HG03565 (cell line): ENCODE data around the gene CD247.

Experiments used
- ATAC-seq: cut with Tn5 transposase; IDR thresholded peaks from one replicate; pipeline ENCODE4 v1.9.1; 2021; ENCODE audit warnings: mild to moderate bottlenecking, moderate library complexity; ENCODE audit not compliant: unreplicated experiment

CD247 gene

DNA sequence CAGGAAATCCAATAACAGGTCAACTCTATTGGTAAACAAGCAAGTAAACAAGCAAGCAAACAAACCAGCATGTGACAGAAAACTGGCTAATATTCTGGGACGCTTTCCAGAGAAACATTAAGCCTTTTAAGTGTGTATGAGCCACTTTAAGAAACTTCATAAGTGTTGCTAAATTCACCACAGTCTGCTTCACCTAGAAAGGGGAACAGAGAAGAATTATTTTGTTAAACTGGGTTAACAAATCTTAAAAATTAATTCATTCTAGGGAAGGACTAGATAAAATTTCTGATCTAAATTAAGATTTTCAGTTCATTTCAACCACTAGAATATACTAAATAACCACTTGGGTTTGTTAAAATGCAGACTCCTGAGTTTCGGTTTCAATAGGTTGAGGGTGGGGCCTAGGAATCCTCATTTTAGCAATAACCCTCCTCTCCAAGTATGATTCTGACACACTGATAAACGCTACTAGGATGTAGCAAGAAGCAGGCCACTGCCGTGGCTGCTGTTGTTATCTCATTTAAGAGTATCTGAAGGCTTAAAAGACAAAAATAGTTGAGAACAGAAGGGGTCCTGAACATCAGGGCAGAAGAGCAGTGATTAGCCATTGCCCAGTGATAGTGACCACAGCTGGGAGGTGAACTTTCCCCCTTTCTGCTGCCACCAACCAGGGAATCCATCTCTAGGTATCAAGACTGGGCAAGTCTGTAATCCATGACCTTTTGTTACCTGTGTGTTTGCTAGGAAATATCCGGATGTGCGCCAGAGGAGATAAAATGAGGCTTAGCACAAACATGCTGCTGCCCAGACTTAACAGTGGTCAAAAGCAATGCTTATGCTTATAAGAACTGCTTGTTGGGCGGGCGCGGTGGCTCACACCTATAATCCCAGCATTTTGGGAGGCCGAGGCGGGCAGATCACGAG lies 24.0 kb upstream of the CD247 start:
- no peak for ATAC-seq

DNA sequence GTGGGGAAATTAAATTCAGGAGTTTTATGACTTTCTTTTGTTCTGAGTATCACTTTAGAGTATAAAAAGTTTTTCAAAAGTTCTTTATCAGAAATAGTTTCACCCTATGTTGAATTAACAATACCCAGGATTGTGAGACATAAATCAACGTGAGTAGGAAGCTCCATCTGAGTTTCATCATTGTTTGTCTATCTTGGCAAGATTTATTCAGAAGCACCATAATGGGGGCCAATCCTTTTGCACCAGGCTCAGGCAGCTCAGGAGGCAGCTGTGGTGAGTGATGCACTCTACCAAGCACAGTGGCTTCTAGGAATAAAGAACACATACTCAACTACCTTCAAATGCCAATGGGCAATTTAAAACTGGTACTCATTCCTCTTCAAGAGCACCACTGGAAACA lies 23.3 kb upstream of the CD247 start:
- ATAC-seq: no peak

DNA sequence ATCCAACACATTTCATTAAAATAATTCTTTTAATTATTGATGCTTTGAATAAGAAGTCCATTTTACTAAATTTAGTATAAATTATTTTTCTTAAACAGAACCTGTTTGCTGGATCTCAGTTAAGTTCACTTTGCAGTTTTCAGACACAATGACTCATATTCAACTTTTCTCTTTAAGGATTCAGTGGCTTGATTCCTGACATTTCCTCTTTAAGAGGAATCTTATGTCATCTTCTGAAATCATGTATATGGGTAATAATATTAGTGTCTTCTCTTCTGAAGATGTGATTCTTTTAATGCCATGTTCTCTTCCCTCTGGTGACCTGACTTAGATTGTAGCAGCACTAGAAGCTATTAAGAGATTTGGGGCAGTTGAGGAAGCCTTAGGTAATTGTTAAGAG lies 22.7 kb upstream of the CD247 start:
- no peak for ATAC-seq

DNA sequence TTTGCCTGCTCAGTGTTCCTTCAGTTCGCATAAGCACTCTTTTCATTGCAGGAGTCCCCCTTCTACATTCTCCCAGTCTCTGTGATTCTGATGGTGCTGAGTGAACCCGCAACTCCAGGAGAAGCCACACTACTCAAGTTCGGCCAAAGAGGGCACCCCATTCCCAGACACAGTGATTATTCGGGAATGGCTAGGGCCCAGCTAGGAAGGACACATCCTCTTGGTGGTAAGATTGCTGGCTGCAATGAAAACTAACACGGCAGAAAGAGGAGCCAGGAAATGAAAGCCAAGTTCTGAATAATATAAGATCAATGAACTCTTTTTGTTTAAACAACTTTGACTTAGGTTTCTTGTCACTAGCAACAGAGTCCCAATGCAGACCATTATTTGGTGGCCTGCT lies 20.3 kb upstream of the CD247 start:
- no peak for ATAC-seq

DNA sequence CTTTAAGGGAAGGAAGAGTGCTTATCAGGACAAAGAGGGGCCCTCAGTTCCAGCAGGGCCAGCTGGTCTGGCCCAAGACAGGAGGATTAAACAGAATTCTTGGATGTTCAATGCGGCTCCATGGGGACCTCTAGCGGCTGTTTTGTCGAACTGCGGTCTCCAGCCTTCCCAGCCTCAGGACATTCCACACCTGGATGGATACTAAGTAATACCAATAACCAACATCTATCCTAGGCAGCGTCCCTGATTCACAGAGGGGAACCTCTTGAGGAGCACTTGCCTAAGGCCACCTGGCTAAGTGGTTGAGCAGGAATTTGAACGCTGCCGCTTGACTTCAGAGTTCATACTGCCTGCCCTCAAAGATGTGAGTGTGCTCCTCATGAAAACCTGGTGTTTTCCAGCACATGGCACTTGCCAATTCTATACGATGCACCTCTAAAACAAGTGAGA lies 15.5 kb upstream of the CD247 start:
- no peak for ATAC-seq

DNA sequence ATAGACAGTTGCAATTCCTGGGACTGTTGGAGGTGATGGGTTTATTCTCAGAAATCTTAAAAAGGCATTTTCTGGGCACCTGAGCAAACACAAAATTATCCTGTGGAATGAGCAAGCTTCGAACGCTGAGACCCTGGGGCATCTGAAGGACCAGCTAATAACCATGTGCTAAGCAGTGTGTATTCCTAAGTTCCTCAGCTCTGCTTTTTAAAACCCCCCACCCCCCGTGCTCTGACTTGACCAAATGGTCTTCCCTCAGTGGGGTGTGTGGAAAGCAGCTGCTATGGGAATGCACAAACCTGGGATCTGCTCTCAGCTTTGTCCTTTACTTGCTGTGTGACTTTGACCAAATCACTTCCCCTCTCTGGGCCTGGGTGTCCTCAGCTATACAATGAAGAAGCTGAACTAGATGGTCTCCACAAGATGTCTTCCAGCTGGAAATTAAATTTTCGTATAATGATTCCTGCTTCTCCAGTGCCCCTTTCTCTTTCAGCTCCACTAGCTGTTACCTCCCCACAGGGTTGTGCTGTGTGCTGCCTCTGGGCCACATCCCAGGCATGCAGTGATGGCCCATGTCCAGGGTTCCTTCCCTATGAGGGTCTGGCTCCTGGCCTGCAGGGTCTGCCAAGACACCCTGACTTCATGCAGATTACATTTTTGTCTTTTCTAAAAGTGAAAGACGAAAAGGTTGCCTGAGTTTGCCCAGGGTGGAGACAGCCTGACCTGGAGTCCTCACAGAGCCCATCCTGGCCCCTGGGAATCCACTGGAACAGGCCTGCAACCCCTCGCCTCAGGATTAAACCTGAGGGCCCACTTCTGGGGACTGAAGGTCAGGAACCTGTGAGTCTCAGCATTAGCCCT lies 14.9 kb upstream of the CD247 start:
- ATAC-seq: no peak

DNA sequence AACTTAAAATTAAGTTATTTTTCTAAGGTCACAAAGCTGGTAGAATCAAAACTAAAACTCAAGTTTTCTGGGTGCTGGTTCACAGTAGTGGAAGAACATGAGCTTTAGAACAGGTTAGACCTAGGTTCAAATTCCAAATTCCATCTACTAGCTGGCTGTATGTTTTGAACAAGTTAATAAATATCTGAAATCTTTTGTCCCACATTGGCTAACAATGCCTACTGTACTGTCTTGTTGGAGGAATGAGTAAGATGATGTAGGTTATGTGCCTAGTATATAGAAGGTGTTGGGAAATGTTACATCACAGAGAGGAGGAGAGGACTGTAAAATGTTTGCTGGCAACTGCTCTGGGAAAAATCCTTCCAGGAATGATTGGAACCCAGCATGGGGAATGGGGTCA lies 14.0 kb upstream of the CD247 start:
- no peak for ATAC-seq

DNA sequence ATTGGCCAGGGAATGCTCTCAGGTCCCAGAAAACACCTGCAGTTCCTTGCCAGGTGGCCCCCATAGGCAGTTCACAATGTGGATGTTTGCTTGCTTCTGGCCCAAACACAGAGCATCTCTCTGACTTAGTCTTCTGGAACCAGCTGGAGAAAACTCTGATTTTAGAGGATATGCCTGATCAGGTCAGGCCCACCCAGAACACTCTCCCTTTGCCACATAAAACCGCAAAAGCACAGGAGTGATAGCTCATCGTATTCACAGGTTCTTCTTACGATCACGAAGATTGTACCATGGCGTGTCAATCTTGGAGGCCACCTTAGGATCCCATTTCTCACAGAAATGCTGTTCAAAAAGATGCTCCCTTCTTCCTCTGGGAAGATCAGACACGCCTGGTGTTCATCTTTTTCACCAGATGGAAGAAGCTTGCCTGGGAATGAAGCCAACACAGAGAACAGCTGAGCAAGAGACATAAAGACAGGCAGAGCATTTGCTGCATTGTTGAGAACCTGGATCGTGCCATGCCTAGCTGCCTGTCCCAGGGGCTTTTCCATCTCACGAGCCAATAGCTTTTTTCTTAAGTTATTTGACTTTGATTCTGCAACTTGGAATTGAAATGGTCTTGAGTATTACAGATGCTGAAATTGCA lies 11.6 kb upstream of the CD247 start:
- no peak for ATAC-seq

DNA sequence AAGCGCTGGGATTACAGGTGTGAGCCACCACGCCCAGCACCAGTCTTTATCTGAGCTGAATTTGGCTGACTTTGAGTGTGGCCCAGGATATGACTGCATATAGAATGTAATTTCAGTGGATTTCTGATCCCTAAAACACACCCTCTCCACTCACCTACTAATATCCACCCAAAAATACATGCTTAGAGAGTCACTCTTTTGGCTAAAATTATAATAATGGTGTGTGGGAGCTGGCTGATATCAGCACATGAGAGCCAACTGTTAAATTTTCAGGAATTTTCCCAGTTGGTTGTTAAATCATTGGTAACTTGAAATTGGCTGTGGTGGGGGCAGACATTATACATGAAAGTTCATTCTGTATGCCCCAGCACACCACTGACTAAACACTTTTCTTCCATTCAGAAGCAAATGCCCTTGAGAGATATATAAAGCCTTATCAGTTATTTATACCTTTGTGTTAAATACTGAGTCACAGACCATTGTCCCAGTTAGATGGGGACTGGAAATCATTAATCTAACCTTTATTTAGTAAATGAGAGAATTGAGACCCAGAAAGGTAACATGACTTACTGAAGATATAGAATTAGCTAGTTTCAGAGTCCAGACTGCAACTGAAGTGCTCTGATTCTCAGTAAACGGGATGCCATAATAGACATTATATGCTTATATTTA lies 9.9 kb upstream of the CD247 start:
- no peak for ATAC-seq

DNA sequence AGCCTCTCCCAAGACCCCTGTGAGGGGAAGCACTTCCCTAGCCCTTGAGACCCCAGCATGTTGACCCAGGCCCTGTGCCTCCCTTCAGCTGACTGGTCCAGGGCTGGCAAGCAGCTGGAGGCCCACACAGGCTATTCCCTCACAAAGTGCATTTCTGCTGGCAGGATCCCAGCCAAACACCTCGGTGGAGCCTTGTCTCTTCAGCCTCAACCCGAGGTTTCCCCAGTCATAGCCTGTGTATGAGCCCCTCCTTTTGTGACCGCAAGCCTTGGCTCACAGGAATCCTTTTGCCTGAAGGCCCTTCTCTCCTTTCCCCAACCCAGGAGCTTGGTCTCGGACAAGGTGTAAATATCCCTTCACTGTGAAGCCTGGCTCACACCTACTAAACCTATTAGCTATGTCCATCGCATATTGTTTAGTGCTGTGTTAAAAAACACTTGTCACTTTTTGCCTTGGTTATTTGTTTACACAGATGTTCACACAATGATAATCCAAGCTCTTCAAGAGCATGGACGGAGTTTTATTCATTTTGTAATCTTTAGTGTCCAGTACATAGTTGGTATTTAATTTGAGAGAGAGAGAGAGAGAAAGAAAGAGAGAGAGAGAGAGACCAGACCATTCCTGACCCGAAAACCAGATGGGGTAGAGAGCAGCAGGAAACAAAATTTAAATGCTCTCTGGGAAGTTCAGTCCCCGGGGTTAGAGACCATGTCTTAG lies 8.5 kb upstream of the CD247 start:
- ATAC-seq: no peak

DNA sequence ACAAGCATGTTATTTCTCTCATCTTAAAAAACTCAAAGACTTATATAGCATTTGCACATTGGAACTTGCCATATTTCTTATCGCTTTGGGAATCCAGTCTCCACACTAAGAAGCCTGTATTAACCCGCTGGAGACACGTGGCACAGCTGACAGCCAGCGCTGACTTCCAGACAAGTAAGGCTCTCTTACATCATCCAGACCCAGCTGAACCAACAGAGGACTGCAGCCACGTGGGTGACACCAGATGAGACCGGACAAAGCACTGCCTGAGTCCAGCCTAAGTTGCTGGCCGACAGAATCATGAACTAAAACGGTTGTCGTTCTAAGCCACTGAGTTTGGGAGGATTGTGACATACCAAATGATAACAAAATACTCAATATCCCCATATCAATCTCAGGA lies 6.3 kb upstream of the CD247 start:
- no peak for ATAC-seq

DNA sequence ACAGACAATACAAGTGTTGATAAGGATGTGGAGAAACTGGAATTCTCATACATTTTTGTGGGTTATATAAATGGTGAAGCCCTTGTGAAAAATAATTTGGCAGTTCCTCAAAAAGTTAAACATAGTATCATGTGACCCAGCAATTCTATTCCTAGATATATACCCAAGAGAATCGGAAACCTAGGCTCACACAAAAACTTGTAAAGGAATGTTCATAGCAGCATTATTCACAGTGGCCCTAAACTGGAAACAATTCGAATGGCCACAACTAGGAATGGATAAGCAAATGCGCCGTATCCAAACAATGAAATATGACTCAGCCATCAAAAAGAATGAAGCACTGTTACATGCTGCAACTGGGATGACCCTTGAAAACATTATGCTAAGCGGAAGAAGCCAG lies 3.9 kb upstream of the CD247 start:
- no peak for ATAC-seq

DNA sequence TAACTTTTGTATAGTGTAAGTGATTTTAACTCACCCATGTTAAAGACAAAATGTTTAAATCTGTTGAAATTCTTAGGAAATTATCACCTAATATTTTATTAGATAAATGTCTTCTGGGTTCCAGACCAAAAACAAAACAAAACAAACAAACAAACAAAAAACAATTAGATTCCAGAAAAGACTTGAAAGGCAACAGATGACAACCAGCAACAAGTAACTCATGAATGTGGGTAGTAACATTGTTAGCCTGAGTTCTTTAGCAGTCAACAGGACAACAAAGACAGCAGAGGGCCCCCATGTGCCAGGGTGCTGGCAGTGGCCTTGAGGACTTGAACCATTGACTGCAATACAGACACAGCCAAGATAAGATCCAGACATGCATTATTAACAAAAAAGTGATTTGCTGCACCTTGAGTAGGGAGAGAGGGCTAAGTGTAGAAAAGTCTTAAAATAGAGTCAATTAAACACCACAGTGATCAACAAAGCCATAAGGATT lies 2.4 kb upstream of the CD247 start:
- no peak for ATAC-seq

DNA sequence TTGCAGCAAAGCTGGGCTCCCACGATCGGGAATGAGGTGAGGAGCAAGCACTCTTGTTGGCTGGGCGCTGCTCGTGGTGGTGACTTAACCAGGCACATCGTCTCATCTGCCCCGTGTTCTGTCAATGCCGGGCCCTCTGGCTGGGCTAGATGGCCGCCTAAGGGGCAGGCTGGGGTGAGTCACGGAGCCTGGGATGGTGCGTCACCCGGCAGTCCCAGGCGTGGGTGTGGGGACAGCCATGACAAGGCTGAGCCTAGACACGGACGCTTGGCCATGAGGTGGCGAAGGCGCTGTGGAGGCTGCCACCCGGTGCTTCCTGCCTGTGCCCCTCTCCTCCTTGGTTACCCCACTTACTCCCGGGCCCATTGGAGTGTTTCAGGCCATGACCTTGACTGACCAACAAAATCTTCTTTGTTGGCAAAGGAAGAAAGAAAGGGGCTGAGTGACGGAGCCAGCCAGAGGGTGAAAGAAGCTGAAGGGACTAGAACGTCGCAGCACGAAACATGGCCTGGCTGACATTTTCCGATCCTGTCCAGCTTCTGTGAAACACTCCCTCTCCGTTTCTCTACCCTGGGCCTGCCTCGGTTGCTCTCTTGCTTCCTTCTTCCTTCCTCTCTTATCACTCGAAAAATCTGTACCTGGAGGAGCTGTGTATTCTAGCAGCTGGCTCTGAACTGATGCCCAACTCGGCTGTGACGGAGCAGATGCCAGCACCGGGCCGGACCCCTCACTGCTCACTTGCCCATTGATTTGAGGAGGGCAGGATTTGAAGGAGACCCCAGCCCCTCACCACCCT lies 596 bp downstream of the CD247 start:
- ATAC-seq: no peak

DNA sequence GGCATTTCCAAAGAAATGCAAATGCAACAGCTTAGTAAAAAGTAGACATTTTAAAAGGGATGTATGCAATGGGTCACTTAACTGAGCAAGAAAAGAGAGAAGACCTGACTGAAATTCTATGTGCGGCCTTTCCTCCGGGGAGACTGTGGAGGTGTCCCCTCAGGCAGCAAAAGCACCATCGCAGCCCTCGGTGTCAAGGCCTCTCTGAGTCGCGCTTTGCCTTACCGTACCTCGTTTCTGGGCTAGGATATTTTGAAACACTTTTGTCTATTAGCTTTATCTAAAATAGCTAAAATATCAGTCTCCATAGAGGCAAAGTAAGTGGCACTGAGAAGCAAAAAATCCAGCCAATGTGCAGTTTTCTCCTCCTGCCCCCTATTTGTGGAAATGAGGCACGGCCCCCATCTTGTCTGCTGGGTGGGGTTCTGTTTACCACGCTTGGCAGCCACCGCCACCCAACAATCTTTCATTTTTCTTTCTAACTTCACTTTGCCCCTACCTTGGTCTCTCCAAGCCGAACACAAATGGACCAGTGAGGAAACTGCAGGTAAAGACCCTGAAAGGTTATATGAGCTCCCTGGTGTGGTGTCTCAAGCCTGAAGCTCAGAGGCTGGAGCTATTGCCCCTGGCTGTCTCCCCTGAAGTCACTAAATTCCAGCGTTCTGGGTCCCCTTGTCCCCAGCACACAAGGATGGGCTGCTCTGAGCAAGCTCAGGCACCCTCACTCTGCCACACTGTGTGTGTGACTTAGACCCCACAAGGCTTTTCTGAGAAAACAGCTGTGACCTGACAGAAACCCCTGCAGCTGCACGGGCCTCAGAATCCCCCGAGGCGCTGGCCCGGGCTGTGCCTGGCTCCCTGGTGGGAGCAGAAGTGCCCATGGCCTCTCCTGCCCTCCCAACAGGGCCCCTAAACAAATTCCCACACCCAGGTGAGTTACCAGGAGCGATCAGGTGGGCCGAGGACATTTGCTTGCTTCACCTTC lies 1.6 kb downstream of the CD247 start:
- no peak for ATAC-seq

DNA sequence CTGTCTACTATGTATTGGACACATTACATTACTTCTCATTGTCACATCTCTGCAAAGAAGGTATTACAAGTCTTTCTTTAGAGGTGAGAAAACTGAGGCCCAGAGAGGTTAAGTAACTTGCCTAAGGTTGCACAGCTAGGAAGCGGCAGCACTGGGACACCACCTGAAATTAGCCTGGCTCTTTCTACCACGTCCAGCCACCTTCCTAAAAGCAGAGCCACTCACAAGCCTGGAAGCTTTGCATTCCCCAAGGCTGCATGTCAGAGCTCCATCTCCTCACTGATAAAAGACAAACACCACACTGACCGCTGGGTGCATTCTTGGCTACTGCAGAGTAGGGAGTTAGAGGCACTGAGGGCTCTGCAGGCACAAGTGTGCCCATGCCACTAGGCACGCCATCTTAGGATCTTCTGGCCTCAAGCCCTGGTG lies 2.4 kb downstream of the CD247 start:
- ATAC-seq: no peak

DNA sequence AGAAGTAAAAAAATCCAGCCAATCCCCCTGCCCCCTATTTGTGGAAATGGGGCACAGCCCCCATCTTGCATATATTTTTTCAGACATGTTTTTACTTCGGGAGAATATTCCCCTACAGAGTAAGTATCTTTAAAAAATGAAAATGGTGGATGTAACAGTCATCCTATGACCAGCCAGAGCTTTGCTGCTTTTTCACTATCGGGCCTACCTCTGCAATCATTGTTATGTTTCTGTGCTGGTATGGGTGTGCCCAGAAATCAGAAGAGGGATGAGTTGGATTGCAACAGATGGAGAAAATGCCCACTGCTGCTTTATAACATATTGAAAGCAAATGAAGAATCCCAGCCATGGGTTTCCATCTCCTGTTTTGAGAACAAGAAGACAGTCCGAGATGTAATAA lies 2.9 kb downstream of the CD247 start:
- no peak for ATAC-seq

DNA sequence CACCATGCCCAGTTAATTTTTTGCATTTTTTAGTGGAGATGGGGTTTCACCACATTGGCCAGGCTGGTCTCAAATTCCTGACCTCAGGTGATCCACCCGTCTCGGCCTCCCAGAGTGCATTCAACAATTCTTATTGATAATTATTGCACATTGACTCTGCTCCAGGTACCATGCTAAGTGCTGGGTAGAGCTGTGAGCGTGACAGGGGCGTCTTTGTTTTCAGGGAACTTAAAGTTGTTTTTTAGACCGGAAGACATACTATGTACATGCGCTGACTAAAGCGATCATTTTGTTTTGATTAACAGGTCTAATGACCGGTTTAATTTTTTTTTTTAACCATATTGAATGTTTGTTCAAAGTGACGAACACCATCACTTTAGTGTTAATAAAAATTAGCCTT lies 4.0 kb downstream of the CD247 start:
- ATAC-seq: no peak
